Measurements from ENCODE around the gene HLA-C. TPM values are rescaled to one million over a fixed set of nuclear protein-coding genes. Genes with fewer than 3 reads are reported as not detected.

Gene HLA-C
- polyA plus RNA-seq, 1 of the 3 experiments (the other 2 are of a cell fraction): 434 TPM

DNA sequence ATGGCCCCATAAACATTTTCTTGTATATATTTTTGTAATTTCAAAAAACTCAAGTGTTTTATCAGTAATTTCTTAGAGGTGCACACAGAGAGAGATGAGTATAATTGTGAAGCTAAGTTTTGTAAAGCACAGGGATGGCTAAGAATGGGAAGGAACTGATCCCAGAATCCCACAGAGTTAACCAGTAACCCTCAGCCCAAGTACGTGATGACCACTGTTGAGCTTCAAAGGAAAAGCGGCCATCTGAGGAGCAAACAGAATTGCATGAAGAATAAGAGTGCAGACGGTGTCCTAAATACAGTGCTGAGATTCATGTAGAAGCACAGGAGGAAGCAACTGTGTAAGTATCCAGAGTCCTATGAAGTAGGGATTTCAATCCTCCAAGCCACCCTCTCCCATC, 28.1 kb upstream of the HLA-C start:
- Histone ChIP-seq H3K9me2 (0 out of 2 replicates have a peak, but pooled peaks cover 5% of the 10 kb centered on the region), H3K9ac (no peak overlapping the region), H2AFZ (ENCODE audit: low read depth) (no peak overlapping the region), H3F3A (replicated peaks; ENCODE audit: insufficient read depth) (no peaks in the 10 kb centered on the region), H3K4me1 (ENCODE audit: control insufficient read depth in 1 of 2, insufficient read depth in 2 of 2, low read depth in 1 of 2, low read length in 1 of 2) (no peaks in the 10 kb centered on the region), H4K20me1 (ENCODE audit: insufficient read depth) (no peaks in the 10 kb centered on the region), H3K4me3 (ENCODE audit: low read depth in 2 of 2, low read length in 1 of 2) (no peak overlapping the region), H3K27me3 (ENCODE audit: insufficient read depth) (peaks cover 15% of the 10 kb centered on the region; the same call in 1 of the 2 replicates), H3K79me2 (ENCODE audit: insufficient read depth) (no peaks in the 10 kb centered on the region), H3K36me3 (replicated peaks in 1 of 2; ENCODE audit: control insufficient read depth in 1 of 2, insufficient read depth in 2 of 2, low read length in 1 of 2) (no peaks in the 10 kb centered on the region), H3K4me2 (no peak overlapping the region), H3K27ac (ENCODE audit: low read depth in 2 of 2, low read length in 1 of 2) (no peak overlapping the region), H3K9me3 (no peaks in the 10 kb centered on the region)
- POLR2A ChIA-PET: no interaction called here
- DNase-seq: no peak
- CTCF ChIA-PET: no interaction called here
- 1% methylated on average over 3 of the region's 3 CpGs for WGBS (ENCODE audit: low lambda C conversion rate)
- no peak for TF ChIP-seq RXRA (IDR thresholded peaks at IDR 0.05; ENCODE audit: borderline replicate concordance, low read depth)
- no peak for TF ChIP-seq NFIC (IDR thresholded peaks at IDR 0.05; ENCODE audit: borderline replicate concordance)
- TF ChIP-seq GABPA (IDR thresholded peaks at IDR 0.05; ENCODE audit: low read depth): no peak
- TF ChIP-seq, protein P1, sequence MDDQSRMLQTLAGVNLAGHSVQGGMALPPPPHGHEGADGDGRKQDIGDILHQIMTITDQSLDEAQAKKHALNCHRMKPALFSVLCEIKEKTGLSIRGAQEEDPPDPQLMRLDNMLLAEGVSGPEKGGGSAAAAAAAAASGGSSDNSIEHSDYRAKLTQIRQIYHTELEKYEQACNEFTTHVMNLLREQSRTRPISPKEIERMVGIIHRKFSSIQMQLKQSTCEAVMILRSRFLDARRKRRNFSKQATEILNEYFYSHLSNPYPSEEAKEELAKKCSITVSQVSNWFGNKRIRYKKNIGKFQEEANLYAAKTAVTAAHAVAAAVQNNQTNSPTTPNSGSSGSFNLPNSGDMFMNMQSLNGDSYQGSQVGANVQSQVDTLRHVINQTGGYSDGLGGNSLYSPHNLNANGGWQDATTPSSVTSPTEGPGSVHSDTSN (IDR thresholded peaks at IDR 0.05): no peak
- no peak for TF ChIP-seq EP300 (IDR thresholded peaks at IDR 0.05; ENCODE audit: borderline replicate concordance in 1 of 2, low read depth in 1 of 2, low read length in 1 of 2)
- no peak for TF ChIP-seq GATA2 (CRISPR knock-in tag; IDR thresholded peaks at IDR 0.05)
- no peak for TF ChIP-seq FOSL2 (IDR thresholded peaks at IDR 0.05; ENCODE audit: borderline replicate concordance, low read depth)
- TF ChIP-seq, protein P2, sequence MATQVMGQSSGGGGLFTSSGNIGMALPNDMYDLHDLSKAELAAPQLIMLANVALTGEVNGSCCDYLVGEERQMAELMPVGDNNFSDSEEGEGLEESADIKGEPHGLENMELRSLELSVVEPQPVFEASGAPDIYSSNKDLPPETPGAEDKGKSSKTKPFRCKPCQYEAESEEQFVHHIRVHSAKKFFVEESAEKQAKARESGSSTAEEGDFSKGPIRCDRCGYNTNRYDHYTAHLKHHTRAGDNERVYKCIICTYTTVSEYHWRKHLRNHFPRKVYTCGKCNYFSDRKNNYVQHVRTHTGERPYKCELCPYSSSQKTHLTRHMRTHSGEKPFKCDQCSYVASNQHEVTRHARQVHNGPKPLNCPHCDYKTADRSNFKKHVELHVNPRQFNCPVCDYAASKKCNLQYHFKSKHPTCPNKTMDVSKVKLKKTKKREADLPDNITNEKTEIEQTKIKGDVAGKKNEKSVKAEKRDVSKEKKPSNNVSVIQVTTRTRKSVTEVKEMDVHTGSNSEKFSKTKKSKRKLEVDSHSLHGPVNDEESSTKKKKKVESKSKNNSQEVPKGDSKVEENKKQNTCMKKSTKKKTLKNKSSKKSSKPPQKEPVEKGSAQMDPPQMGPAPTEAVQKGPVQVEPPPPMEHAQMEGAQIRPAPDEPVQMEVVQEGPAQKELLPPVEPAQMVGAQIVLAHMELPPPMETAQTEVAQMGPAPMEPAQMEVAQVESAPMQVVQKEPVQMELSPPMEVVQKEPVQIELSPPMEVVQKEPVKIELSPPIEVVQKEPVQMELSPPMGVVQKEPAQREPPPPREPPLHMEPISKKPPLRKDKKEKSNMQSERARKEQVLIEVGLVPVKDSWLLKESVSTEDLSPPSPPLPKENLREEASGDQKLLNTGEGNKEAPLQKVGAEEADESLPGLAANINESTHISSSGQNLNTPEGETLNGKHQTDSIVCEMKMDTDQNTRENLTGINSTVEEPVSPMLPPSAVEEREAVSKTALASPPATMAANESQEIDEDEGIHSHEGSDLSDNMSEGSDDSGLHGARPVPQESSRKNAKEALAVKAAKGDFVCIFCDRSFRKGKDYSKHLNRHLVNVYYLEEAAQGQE (IDR thresholded peaks at IDR 0.05; ENCODE audit: low read depth, low read length): no peak

DNA sequence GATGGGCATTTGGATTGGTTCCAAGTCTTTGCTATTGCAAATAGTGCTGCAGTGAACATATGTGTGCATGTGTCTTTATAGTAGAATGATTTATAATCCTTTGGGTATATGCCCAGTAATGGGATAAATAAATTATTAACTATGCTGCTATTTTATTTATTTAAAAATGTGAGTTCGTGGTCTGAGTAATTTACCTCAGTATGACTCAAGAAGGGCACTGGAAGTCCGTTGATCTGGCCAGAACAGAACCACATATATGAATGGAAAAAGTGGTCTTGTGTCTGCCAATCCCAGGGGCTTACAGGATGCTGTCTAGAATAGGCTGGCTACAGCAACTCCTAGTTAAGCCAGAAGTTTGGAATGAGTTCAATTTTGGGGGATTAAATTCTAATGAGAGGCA, 27.6 kb upstream of the HLA-C start:
- TF ChIP-seq GATA2 (CRISPR knock-in tag; IDR thresholded peaks at IDR 0.05) (no peak), GABPA (IDR thresholded peaks at IDR 0.05; ENCODE audit: low read depth) (no peak), RAD21 (IDR thresholded peaks at IDR 0.05; ENCODE audit: low read length) (no peak), YY1 (IDR thresholded peaks at IDR 0.05; ENCODE audit: low read depth) (no peak), RFX5 (IDR thresholded peaks at IDR 0.05; ENCODE audit: low read length) (no peak), TAF1 (IDR thresholded peaks at IDR 0.05; ENCODE audit: borderline replicate concordance, low read depth, low read length) (no peak), ELF1 (IDR thresholded peaks at IDR 0.05) (no peak), TCF12 (IDR thresholded peaks at IDR 0.05) (no peak), SMC3 (IDR thresholded peaks at IDR 0.05; ENCODE audit: low read depth, low read length) (no peak)
- no peak overlapping the region for H3K4me2 ChIP-seq
- H3K36me3 ChIP-seq (replicated peaks in 1 of 2; ENCODE audit: control insufficient read depth in 1 of 2, insufficient read depth in 2 of 2, low read length in 1 of 2): no peaks in the 10 kb centered on the region
- H3K9ac ChIP-seq: no peak overlapping the region
- no peaks in the 10 kb centered on the region for H3F3A ChIP-seq (replicated peaks; ENCODE audit: insufficient read depth)
- H3K4me3 ChIP-seq (ENCODE audit: low read depth in 2 of 2, low read length in 1 of 2): no peak overlapping the region
- no peak overlapping the region for H3K27ac ChIP-seq (ENCODE audit: low read depth in 2 of 2, low read length in 1 of 2)
- H4K20me1 ChIP-seq (ENCODE audit: insufficient read depth): no peaks in the 10 kb centered on the region
- peaks cover 15% of the 10 kb centered on the region; the same call in 1 of the 2 replicates for H3K27me3 ChIP-seq (ENCODE audit: insufficient read depth)
- 0 out of 2 replicates have a peak, but pooled peaks cover 5% of the 10 kb centered on the region for H3K9me2 ChIP-seq
- WGBS (ENCODE audit: low lambda C conversion rate): 5% methylated on average over 2 of the region's 2 CpGs
- POLR2A ChIA-PET: no interaction called here
- no peaks in the 10 kb centered on the region for H3K9me3 ChIP-seq
- no peaks in the 10 kb centered on the region for H3K4me1 ChIP-seq (ENCODE audit: control insufficient read depth in 1 of 2, insufficient read depth in 2 of 2, low read depth in 1 of 2, low read length in 1 of 2)
- H3K79me2 ChIP-seq (ENCODE audit: insufficient read depth): no peaks in the 10 kb centered on the region
- no peak for DNase-seq
- no peak overlapping the region for H2AFZ ChIP-seq (ENCODE audit: low read depth)
- CTCF ChIA-PET: no interaction called here

Measured in SK-N-SH (cell line).